RWPE2 (cell line): ENCODE measurements around the gene NTNG1.

Source experiments
- ATAC-seq: fragments of 200-7000 bp; cut with Tn5 transposase; 3 replicates; pipeline ENCODE4 v1.9.1; 2021; ENCODE audit warnings: low read depth
- DNase-seq: peaks from one replicate; pipeline ENCODE4 v3.0.0-alpha.2; 2020; ENCODE audit warnings: low spot score
- H3K27ac ChIP-seq: fragments of 450-650 bp; 2 replicates; pipeline ENCODE4 v1.5.1; 2017; ENCODE audit warnings: mild to moderate bottlenecking; ENCODE audit not compliant: poor library complexity, severe bottlenecking
- H3K27me3 ChIP-seq: fragments of 250-450 bp; sonication (Bioruptor Pico); 2 replicates; pipeline ENCODE4 v1.5.1; 2021; ENCODE audit warnings: mild to moderate bottlenecking, moderate library complexity; ENCODE audit not compliant: insufficient read depth, poor library complexity, severe bottlenecking
- H3K36me3 ChIP-seq: fragments of 250-450 bp; sonication (Bioruptor Pico); 2 replicates; pipeline ENCODE4 v1.5.1; 2020; ENCODE audit warnings: low read depth, mild to moderate bottlenecking, moderate library complexity
- H3K4me1 ChIP-seq: fragments of 250-450 bp; sonication (Bioruptor Pico); 2 replicates; pipeline ENCODE4 v1.5.1; 2021; ENCODE audit warnings: mild to moderate bottlenecking, moderate library complexity; ENCODE audit not compliant: insufficient read depth, poor library complexity, severe bottlenecking
- H3K4me3 ChIP-seq: fragments of 250-450 bp; sonication (Bioruptor Pico); 2 replicates; pipeline ENCODE4 v1.5.1; 2021; ENCODE audit warnings: mild to moderate bottlenecking, moderate library complexity; ENCODE audit not compliant: severe bottlenecking
- H3K9me3 ChIP-seq: fragments of 250-450 bp; sonication (Bioruptor Pico); 2 replicates; pipeline ENCODE4 v1.5.1; 2021; ENCODE audit warnings: mild to moderate bottlenecking, moderate library complexity; ENCODE audit not compliant: severe bottlenecking
- CTCF ChIP-seq: fragments of 450-650 bp; IDR thresholded peaks from one replicate; pipeline ENCODE4 v1.5.1; 2017; ENCODE audit warnings: mild to moderate bottlenecking, moderate library complexity; ENCODE audit not compliant: poor library complexity, severe bottlenecking

NTNG1 gene

DNA sequence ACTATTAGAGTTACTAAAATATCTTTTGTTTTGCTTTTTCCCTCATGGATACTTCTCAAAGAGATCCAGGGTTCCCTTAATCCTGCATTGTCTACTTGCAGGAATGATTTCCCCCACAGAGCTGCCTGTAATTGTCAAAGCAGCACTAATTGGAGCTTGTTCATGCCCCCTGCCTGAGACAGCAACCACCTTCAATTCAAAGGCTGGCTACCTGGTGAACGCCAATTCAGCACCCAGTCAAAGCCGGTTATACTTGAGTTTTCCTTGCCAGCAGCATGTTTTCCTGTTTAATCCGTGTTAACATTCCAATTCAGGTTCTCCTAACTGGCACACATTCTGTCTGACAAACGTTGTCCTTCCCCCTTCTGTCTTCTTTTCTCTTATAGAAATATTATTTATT, 382.9 kb downstream of the NTNG1 start:
- no peak overlapping the region for H3K4me3 ChIP-seq
- H3K27me3 ChIP-seq: no peaks in the 10 kb centered on the region
- H3K27ac ChIP-seq: no peak overlapping the region
- peaks cover 5% of the 10 kb centered on the region for H3K4me1 ChIP-seq
- no peaks in the 10 kb centered on the region for H3K9me3 ChIP-seq
- H3K36me3 ChIP-seq: no peaks in the 10 kb centered on the region
- ATAC-seq: no peak
- no peak for TF ChIP-seq CTCF
- no peak for DNase-seq

- H3K4me1 ChIP-seq: peaks cover 5% of the 10 kb centered on the region
- no peaks in the 10 kb centered on the region for H3K27me3 ChIP-seq
- H3K9me3 ChIP-seq: no peaks in the 10 kb centered on the region
- no peak for TF ChIP-seq CTCF
- H3K4me3 ChIP-seq: no peak overlapping the region
- no peaks in the 10 kb centered on the region for H3K36me3 ChIP-seq
- DNase-seq: no peak
- peak overlapping the region; percentile 31 for H3K27ac ChIP-seq
- ATAC-seq: no peak
Observed at GRCh38 chr1:107524301-107524700, 383.5 kb downstream of the NTNG1 start.

DNA sequence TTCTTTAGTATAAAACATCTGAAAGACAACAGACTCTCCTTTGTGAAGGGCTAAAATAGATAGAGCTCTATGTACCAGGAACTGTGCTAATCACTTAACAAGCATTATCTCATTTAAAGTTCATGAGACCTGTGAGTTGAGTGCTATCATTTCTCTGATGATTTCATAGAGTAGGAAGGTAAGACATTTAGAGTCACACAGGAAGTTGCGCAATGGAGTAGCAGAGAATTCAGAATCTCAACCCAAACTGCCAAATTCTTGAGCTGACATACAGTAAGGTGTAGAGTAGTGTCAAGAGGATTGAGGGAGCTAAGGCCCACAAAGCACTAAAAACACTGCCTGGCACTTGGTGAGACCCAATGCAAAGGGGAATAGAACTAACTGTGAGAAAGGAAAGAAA, 384.3 kb downstream of the NTNG1 start:
- Histone ChIP-seq H3K4me3 (no peak overlapping the region), H3K36me3 (no peaks in the 10 kb centered on the region), H3K27ac (peak overlapping the region; percentile 31), H3K27me3 (no peaks in the 10 kb centered on the region), H3K4me1 (peaks cover 10% of the 10 kb centered on the region), H3K9me3 (no peaks in the 10 kb centered on the region)
- DNase-seq (no peak), ATAC-seq (peak; percentile 50)
- TF ChIP-seq CTCF: no peak

- no peak for DNase-seq
- H3K36me3 ChIP-seq: no peaks in the 10 kb centered on the region
- H3K27me3 ChIP-seq: no peaks in the 10 kb centered on the region
- no peak for ATAC-seq
- H3K4me3 ChIP-seq: no peak overlapping the region
- H3K9me3 ChIP-seq: no peaks in the 10 kb centered on the region
- H3K4me1 ChIP-seq: peaks cover 18% of the 10 kb centered on the region
- no peak for TF ChIP-seq CTCF
- no peak overlapping the region for H3K27ac ChIP-seq
Observed at GRCh38 chr1:107525961-107526360, 385.1 kb downstream of the NTNG1 start.

DNA sequence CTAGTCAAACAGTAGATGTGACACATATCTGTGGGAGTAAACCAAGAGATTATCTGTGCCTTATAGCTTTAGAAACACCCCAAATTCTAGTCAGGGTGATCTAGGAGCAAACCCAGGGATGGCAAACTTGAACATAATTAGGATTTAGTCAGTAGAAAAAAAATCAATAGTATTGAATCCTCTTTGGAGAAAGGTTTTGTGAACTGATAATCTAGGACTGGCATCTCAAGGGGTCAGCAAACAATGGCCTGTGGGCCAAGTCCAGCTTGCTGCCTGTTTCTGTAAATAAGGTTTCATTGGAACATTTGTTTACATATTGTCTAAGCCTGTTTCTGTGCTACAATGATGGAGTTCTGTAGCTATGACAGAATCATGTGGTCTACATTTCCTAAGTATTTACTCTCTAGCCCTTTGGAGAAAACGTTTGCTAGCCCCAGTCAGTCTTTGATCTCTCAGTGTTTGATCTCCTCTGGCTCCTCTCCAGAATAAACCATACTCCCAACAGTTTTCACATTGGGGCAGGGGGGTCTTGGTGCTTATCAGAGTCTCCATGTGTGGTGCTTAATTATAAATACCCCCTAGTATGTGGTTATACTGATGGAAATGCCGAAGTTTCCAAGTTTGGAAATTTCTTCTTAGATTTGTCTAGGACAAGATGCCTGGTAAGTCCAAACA, 385.8 kb downstream of the NTNG1 start:
- DNase-seq (no peak), ATAC-seq (no peak)
- no peak overlapping the region for H3K4me3 ChIP-seq
- no peak overlapping the region for H3K27ac ChIP-seq
- H3K4me1 ChIP-seq: peaks cover 25% of the 10 kb centered on the region
- no peak for TF ChIP-seq CTCF
- no peaks in the 10 kb centered on the region for H3K36me3 ChIP-seq
- H3K9me3 ChIP-seq: no peaks in the 10 kb centered on the region
- H3K27me3 ChIP-seq: no peaks in the 10 kb centered on the region
